Nephron progenitor cell (in vitro differentiated cells): Measurements from ENCODE around the gene CLDN3.

ENCODE experiments used
- DNase-seq: peaks from one replicate; pipeline ENCODE4 v3.0.0; 2021
- H3K27ac Mint-ChIP-seq: 2 replicates; pipeline ENCODE4 v1.8.0; 2021; ENCODE audit warnings: mild to moderate bottlenecking, moderate library complexity, mixed read lengths
- H3K27me3 Mint-ChIP-seq: 2 replicates; pipeline ENCODE4 v1.8.0; 2021; ENCODE audit warnings: mild to moderate bottlenecking, low read depth, mixed read lengths; ENCODE audit not compliant: poor library complexity
- H3K36me3 Mint-ChIP-seq: 2 replicates; pipeline ENCODE4 v1.8.0; 2021; ENCODE audit warnings: low read depth, mixed read lengths
- H3K4me1 Mint-ChIP-seq: 2 replicates; pipeline ENCODE4 v1.8.0; 2021; ENCODE audit warnings: mixed read lengths
- H3K4me3 Mint-ChIP-seq: 2 replicates; pipeline ENCODE4 v1.8.0; 2021; ENCODE audit warnings: mild to moderate bottlenecking, moderate library complexity, mixed read lengths
- H3K9me3 Mint-ChIP-seq: 2 replicates; pipeline ENCODE4 v1.8.0; 2021; ENCODE audit warnings: mild to moderate bottlenecking, moderate library complexity, mixed read lengths
- CTCF ChIP-seq: fragments of 200-600 bp; sonication (generic); IDR thresholded peaks from 2 replicates; pipeline ENCODE4 v1.5.0; 2021; ENCODE audit warnings: antibody characterized with exemption

The CLDN3 gene

DNA sequence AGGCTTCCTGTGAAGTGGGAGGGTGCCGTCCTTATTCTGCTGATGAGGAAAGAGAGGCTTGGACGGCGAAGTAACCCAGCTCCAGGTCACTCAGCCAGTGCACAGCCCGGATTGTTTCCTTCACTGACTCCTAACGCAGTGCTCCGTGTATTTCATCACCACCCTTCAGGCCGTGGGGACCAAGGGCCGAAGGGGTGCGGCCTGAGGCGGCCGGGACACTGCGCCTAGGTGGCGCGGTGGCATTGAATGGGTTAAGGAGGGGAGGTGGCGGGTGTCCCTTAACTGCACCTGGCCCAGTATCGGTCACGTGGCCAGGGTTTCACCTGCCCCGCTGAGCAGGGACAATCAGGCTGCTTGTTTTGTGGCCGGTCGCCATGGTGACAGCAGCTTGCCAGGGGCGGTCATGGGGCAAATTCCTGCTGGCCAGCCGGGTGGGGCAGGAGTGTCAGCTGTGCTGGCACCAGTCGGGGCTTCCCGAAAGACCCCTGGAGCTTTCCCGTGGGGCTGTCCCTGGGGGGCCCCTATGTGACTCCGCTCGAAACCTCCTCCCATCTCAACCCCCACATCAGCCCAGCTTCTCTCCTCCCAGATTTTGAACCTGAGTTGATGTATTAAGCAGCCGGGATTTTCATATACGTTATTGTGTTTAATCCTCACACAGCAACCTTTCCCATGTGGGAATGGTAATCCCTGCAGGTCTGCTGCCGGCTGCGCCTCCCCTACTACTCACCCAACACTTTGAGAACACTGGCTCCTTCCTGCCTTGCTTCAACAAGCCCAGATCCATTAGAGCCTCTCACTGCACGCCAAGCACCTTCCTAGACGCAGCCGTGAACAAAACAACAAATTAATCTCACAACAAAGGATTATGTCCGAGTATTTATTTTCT is 27.1 kb downstream of the CLDN3 start:
- H3K27me3 Mint-ChIP-seq = peaks cover 21% of the 10 kb centered on the region
- H3K4me3 Mint-ChIP-seq = peak overlapping the region; percentile 50
- peak overlapping the region; percentile 92 for H3K27ac Mint-ChIP-seq
- peak; percentile 89 for DNase-seq
- no peaks in the 10 kb centered on the region for H3K9me3 Mint-ChIP-seq
- no peaks in the 10 kb centered on the region for H3K36me3 Mint-ChIP-seq
- no peak for TF ChIP-seq CTCF
- peaks cover 54% of the 10 kb centered on the region for H3K4me1 Mint-ChIP-seq

DNA sequence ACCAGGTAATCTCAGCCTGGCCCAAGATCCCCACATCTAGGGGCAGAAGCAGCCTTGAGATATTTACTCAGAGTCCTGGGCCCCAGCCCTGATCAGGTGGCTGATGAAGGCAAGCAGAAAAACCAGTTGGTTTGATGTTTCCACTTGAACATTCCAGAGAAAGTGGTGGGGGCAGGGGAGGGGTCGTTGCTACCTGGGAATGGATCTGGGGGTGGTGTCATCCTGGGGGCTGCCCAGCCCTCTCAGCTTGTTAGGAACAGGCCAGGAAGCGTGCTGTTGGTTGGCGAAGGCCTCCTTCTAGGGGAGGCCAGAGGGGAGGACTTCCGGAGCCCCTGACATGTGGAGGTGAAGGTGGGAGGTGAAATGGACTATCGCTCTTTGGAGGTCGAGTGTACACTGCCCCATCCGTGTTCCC is 27.7 kb downstream of the CLDN3 start:
- peaks cover 59% of the 10 kb centered on the region for H3K4me1 Mint-ChIP-seq
- H3K27me3 Mint-ChIP-seq = peaks cover 21% of the 10 kb centered on the region
- TF ChIP-seq CTCF = no peak
- H3K9me3 Mint-ChIP-seq = no peaks in the 10 kb centered on the region
- peak overlapping the region; percentile 92 for H3K27ac Mint-ChIP-seq
- peak overlapping the region; percentile 36 for H3K4me3 Mint-ChIP-seq
- no peak for DNase-seq
- no peaks in the 10 kb centered on the region for H3K36me3 Mint-ChIP-seq

- H3K27me3 Mint-ChIP-seq = peaks cover 21% of the 10 kb centered on the region
- no peak for DNase-seq
- H3K4me1 Mint-ChIP-seq = peaks cover 58% of the 10 kb centered on the region
- H3K9me3 Mint-ChIP-seq = no peaks in the 10 kb centered on the region
- H3K27ac Mint-ChIP-seq = peak overlapping the region; percentile 92
- peaks cover 1% of the 10 kb centered on the region for H3K36me3 Mint-ChIP-seq
- TF ChIP-seq CTCF = no peak
- H3K4me3 Mint-ChIP-seq = peak overlapping the region; percentile 56
Measured at GRCh38 chr7:73741600-73741999, 28.5 kb downstream of the CLDN3 start.

GRCh38 chr7:73740771-73741170 is 29.3 kb downstream of the CLDN3 start:
- Mint-ChIP-seq H3K36me3 (peaks cover 6% of the 10 kb centered on the region), H3K4me3 (peak overlapping the region; percentile 71), H3K27me3 (peaks cover 18% of the 10 kb centered on the region), H3K27ac (no peak overlapping the region), H3K9me3 (no peaks in the 10 kb centered on the region), H3K4me1 (peaks cover 51% of the 10 kb centered on the region)
- TF ChIP-seq CTCF = no peak
- no peak for DNase-seq

DNA sequence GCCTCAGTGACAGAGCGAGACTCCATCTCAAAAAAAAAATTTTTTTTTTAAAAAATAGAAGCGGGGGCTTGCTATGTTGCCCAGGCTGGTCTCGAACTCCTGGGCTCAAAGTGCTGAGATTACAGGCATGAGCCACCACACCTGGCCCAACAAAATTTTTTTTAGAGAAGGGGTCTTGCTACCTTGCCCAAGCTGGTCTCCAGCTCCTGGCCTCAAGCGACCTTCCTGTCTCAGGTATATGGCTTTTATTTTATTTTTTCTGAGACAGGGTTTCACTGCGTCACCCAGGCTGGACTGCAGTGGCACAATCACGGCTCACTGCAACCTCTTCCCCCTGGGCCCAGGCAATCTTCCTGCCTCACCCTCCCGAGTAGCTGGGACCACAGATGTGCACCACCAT is 29.9 kb downstream of the CLDN3 start:
- TF ChIP-seq CTCF = no peak
- Mint-ChIP-seq H3K27me3 (peaks cover 19% of the 10 kb centered on the region), H3K4me1 (peaks cover 51% of the 10 kb centered on the region), H3K4me3 (peak overlapping the region; percentile 71), H3K27ac (no peak overlapping the region), H3K9me3 (no peaks in the 10 kb centered on the region), H3K36me3 (peaks cover 6% of the 10 kb centered on the region)
- no peak for DNase-seq

DNA sequence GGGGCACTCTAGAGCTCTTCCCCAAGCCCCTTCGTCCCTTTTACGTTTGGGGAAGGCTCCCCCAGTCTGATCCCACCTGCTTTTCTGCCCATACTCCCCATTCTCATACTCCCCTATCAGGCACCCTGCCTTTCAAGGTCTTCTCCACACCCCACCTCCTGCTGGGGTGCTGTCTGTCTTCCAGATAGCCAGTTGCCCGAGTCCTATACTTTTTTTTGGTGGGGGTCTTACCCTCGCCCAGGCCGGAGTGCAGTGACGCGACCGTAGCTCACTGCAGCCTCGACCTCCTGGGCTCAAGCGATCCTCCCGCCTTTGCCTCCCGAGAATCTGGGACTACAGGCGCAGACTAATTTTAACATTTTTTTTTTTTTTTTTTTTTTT is 30.7 kb downstream of the CLDN3 start:
- H3K9me3 Mint-ChIP-seq = no peaks in the 10 kb centered on the region
- DNase-seq = no peak
- no peak for TF ChIP-seq CTCF
- peak overlapping the region; percentile 75 for H3K27ac Mint-ChIP-seq
- peaks cover 18% of the 10 kb centered on the region for H3K27me3 Mint-ChIP-seq
- H3K4me3 Mint-ChIP-seq = peak overlapping the region; percentile 90
- H3K36me3 Mint-ChIP-seq = peaks cover 6% of the 10 kb centered on the region
- peaks cover 51% of the 10 kb centered on the region for H3K4me1 Mint-ChIP-seq
